Measurements from ENCODE around the gene ABCA4.
A peak's percentile ranks its signal among the peaks of the same experiment; 100 is the strongest.
"Not testable (repeated sequence)": the region's sequence is repeated elsewhere in the genome, so short reads cannot be mapped to it uniquely, and the experiment has no call there.

Gene ABCA4

DNA sequence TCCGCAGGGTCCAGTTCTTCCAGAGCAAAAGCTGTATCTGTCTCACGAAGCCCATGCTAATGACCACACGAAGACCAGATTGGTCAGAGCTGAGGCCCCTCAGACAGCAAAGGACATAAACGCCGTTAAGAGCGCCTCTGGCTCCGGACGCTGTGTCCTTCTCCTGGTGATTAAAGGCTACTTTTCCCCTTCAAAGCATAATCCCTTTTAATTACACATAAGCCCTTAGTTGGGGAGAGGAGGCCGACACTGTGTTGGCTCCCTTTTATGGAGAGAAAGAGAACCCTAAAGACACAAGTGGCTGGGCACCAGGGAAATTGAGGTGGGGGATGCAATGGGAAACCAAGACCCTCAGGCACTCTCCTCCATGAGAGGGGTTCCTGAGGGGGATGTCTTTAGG is at the start of gene ABCA4:
Gene ABCA4, minus strand, starts transcription at position 158 of the 400 bp plus-strand sequence. Its CDS starts 103 bp downstream, at position 55.
- POLR2A ChIA-PET (ENCODE audit: low non-redundant PET) = no interaction called here
- DNase-seq (ENCODE audit: low spot score) = no peak
- CTCF ChIA-PET = no interaction called here
- H3K27ac ChIP-seq = no peak within 1 kb of the TSS
- no peak for TF ChIP-seq CTCF (conservative IDR thresholded peaks at IDR 0.05; ENCODE audit: low read depth)

DNA sequence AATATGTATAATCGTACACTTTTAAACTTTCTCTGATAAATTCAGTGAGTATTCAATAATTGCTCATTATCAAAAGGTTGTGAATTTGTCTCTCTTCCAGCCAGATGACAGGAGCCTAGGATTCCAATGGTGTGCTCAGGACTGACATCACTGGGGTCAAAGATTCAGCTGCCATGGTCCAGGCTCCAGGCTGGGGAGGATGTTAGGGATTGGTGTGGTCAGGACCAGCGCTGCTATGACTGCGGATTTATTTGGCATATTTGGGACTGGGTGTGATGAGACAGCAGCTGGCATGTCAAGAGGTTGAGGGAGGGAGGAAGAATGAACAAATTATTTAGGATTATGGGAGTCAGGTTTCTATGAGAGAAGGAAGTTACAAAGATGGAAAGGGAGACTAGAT is 48.2 kb upstream of the ABCA4 start:
- POLR2A ChIA-PET (ENCODE audit: low non-redundant PET) = no interaction called here
- CTCF ChIA-PET = interaction anchor here (0.6 to 1.2 kb wide), 3 partner anchors 107 to 140 kb away, joined by 3 to 5 read pairs (median 3); no protein-coding TSS in a partner anchor
- DNase-seq (ENCODE audit: low spot score) = no peak
- H3K27ac ChIP-seq = no peak overlapping the region
- no peak for TF ChIP-seq CTCF (conservative IDR thresholded peaks at IDR 0.05; ENCODE audit: low read depth)

GRCh38 chr1:94165843-94166242 is 44.9 kb upstream of the ABCA4 start:
- no peak for TF ChIP-seq CTCF (conservative IDR thresholded peaks at IDR 0.05; ENCODE audit: low read depth)
- DNase-seq (ENCODE audit: low spot score) = no peak
- POLR2A ChIA-PET (ENCODE audit: low non-redundant PET) = no interaction called here
- CTCF ChIA-PET = no interaction called here
- no peak overlapping the region for H3K27ac ChIP-seq

DNA sequence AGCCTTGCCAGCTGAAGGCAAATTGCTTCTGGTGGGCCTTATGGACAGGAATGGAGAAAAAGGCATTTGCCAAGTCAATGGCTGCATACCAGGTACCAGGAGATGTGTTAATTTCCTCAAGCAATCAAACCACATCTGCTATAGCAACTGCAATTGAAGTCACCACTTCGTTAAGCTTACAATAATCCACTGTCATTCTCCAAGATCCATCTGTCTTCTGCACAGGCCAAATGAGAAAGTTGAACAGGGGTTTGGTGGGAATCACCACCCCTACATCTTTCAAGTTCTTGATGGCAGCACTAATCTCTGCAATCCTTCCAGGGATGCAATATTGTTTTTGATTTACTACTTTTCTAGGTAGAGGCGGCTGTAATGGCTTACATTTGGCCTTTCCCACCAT is 43.9 kb upstream of the ABCA4 start:
- H3K27ac ChIP-seq; POLR2A ChIA-PET (ENCODE audit: low non-redundant PET); DNase-seq (ENCODE audit: low spot score): not testable (repeated sequence)
- CTCF ChIA-PET = interaction anchor here (0.6 kb wide), 1 partner anchor 58 kb away, joined by 3 read pairs; no protein-coding TSS in a partner anchor

- DNase-seq (ENCODE audit: low spot score); POLR2A ChIA-PET (ENCODE audit: low non-redundant PET); CTCF ChIA-PET; H3K27ac ChIP-seq: not testable (repeated sequence)
Measured at GRCh38 chr1:94164121-94164520, 43.2 kb upstream of the ABCA4 start.

- POLR2A ChIA-PET (ENCODE audit: low non-redundant PET); DNase-seq (ENCODE audit: low spot score); H3K27ac ChIP-seq; CTCF ChIA-PET: not testable (repeated sequence)
Measured at GRCh38 chr1:94163249-94163648, 42.3 kb upstream of the ABCA4 start.

DNA sequence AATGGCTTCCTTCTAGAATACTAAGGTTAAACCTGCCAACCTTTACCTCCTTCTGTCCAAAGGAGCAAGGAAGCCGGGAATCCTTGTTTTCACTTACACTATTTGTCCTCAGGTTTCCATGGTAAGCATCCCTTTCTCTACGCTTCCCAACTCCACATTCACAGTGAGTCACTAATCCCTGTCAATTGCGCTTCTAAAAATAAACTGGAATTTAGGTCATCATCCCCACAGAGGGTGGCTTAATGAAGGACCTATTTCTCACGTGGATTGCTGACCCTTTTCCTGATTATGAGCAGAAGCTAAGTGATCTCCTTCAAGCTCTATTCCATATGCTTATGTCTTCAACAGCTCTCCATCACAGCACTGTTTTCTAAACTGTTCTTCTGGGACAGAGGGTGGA is 39.9 kb upstream of the ABCA4 start:
- no peak overlapping the region for H3K27ac ChIP-seq
- DNase-seq (ENCODE audit: low spot score) = peak; percentile 22
- no peak for TF ChIP-seq CTCF (conservative IDR thresholded peaks at IDR 0.05; ENCODE audit: low read depth)
- ChIA-PET CTCF (interaction anchor here (0.7 kb wide), 1 partner anchor 48 kb away, joined by 3 read pairs; no protein-coding TSS in a partner anchor), POLR2A (ENCODE audit: low non-redundant PET) (no interaction called here)

DNA sequence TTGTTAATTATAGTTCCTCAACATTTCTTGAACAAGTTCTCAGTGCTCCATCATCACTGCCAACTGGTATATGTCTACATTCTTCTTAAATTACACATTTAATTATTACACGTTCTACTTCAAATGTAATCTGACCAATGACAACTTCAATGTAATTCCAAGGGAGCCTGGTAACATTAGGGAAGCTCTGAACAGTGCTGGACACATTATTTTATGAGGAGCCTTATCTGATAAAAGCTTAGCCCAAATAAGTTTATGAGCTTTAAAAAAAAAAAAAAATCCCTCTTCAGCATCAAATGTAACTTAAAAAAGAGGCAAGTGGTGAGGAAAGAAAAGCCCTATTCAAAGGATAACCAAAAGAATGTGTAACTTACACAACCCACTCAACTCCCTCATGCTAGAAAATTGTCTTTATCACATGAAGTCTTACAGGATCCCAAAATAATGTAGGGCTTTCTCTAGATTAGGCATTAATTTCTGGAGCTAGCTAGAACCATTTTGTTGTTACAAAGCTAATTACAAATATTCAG is 35.2 kb upstream of the ABCA4 start:
- ChIA-PET CTCF (interaction anchor here (0.6 kb wide), 1 partner anchor 31 kb away, joined by 3 read pairs; no protein-coding TSS in a partner anchor), POLR2A (ENCODE audit: low non-redundant PET) (no interaction called here)
- no peak for DNase-seq (ENCODE audit: low spot score)

More for the DNA sequence above, 35.2 kb upstream of the ABCA4 start:
- no peak overlapping the region for H3K27ac ChIP-seq
- TF ChIP-seq CTCF (conservative IDR thresholded peaks at IDR 0.05; ENCODE audit: low read depth) = no peak

Measured in RWPE1 (cell line).